ENCODE data around the gene MEOX1. TPM values are rescaled to one million over a fixed set of nuclear protein-coding genes. Genes with fewer than 3 reads are reported as not detected.

MEOX1 gene
- total and polyA plus RNA-seq, 2 of the 13 experiments (the other 11 are each of a cell fraction or from before 2014, with no cell fraction given) = not detected

DNA sequence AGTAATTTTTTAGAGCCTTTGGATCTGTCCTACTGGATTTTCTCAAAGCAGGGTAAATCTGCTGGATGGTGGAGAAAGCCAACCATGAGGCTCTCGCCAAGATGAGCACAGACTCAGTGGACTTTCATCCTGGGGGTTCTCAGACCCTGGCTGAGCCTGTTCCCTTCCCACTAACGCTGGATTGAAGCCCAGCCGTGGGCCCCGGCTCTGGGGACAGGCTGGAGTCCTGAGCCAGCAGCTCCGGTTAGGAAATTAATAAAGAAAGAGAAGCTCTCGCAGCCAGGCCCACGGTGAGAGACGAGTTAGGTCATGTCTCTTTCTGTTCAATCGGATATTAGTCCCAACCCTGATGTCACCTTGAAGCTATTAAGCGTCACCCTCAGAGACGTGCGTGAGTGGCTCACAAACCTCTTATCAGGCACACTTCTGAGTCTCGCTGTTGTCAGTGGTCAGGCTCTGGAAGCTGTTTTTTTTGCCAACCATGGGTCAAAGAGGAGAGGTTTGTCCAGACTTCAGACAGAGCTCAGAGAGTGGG, 27.1 kb downstream of the MEOX1 start (continued):
- no peak for TF ChIP-seq NFATC3 (CRISPR knock-in tag; IDR thresholded peaks at IDR 0.05)
- TF ChIP-seq, protein P1, sequence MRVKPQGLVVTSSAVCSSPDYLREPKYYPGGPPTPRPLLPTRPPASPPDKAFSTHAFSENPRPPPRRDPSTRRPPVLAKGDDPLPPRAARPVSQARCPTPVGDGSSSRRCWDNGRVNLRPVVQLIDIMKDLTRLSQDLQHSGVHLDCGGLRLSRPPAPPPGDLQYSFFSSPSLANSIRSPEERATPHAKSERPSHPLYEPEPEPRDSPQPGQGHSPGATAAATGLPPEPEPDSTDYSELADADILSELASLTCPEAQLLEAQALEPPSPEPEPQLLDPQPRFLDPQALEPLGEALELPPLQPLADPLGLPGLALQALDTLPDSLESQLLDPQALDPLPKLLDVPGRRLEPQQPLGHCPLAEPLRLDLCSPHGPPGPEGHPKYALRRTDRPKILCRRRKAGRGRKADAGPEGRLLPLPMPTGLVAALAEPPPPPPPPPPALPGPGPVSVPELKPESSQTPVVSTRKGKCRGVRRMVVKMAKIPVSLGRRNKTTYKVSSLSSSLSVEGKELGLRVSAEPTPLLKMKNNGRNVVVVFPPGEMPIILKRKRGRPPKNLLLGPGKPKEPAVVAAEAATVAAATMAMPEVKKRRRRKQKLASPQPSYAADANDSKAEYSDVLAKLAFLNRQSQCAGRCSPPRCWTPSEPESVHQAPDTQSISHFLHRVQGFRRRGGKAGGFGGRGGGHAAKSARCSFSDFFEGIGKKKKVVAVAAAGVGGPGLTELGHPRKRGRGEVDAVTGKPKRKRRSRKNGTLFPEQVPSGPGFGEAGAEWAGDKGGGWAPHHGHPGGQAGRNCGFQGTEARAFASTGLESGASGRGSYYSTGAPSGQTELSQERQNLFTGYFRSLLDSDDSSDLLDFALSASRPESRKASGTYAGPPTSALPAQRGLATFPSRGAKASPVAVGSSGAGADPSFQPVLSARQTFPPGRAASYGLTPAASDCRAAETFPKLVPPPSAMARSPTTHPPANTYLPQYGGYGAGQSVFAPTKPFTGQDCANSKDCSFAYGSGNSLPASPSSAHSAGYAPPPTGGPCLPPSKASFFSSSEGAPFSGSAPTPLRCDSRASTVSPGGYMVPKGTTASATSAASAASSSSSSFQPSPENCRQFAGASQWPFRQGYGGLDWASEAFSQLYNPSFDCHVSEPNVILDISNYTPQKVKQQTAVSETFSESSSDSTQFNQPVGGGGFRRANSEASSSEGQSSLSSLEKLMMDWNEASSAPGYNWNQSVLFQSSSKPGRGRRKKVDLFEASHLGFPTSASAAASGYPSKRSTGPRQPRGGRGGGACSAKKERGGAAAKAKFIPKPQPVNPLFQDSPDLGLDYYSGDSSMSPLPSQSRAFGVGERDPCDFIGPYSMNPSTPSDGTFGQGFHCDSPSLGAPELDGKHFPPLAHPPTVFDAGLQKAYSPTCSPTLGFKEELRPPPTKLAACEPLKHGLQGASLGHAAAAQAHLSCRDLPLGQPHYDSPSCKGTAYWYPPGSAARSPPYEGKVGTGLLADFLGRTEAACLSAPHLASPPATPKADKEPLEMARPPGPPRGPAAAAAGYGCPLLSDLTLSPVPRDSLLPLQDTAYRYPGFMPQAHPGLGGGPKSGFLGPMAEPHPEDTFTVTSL (CRISPR knock-in tag; IDR thresholded peaks at IDR 0.05; ENCODE audit: borderline replicate concordance) = no peak
- TF ChIP-seq HOXA9 (CRISPR knock-in tag; IDR thresholded peaks at IDR 0.05; ENCODE audit: borderline replicate concordance) = no peak
- TF ChIP-seq, protein P2, sequence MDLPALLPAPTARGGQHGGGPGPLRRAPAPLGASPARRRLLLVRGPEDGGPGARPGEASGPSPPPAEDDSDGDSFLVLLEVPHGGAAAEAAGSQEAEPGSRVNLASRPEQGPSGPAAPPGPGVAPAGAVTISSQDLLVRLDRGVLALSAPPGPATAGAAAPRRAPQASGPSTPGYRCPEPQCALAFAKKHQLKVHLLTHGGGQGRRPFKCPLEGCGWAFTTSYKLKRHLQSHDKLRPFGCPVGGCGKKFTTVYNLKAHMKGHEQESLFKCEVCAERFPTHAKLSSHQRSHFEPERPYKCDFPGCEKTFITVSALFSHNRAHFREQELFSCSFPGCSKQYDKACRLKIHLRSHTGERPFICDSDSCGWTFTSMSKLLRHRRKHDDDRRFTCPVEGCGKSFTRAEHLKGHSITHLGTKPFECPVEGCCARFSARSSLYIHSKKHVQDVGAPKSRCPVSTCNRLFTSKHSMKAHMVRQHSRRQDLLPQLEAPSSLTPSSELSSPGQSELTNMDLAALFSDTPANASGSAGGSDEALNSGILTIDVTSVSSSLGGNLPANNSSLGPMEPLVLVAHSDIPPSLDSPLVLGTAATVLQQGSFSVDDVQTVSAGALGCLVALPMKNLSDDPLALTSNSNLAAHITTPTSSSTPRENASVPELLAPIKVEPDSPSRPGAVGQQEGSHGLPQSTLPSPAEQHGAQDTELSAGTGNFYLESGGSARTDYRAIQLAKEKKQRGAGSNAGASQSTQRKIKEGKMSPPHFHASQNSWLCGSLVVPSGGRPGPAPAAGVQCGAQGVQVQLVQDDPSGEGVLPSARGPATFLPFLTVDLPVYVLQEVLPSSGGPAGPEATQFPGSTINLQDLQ (CRISPR knock-in tag; IDR thresholded peaks at IDR 0.05) = 0 out of 2 replicates have a peak, but pooled peaks have one; percentile 30
- TF ChIP-seq SALL1 (CRISPR knock-in tag; IDR thresholded peaks at IDR 0.05) = 0 out of 2 replicates have a peak, but pooled peaks have one; percentile 25
- no peak for TF ChIP-seq MLLT10 (CRISPR knock-in tag; IDR thresholded peaks at IDR 0.05)
- TF ChIP-seq, protein P3, sequence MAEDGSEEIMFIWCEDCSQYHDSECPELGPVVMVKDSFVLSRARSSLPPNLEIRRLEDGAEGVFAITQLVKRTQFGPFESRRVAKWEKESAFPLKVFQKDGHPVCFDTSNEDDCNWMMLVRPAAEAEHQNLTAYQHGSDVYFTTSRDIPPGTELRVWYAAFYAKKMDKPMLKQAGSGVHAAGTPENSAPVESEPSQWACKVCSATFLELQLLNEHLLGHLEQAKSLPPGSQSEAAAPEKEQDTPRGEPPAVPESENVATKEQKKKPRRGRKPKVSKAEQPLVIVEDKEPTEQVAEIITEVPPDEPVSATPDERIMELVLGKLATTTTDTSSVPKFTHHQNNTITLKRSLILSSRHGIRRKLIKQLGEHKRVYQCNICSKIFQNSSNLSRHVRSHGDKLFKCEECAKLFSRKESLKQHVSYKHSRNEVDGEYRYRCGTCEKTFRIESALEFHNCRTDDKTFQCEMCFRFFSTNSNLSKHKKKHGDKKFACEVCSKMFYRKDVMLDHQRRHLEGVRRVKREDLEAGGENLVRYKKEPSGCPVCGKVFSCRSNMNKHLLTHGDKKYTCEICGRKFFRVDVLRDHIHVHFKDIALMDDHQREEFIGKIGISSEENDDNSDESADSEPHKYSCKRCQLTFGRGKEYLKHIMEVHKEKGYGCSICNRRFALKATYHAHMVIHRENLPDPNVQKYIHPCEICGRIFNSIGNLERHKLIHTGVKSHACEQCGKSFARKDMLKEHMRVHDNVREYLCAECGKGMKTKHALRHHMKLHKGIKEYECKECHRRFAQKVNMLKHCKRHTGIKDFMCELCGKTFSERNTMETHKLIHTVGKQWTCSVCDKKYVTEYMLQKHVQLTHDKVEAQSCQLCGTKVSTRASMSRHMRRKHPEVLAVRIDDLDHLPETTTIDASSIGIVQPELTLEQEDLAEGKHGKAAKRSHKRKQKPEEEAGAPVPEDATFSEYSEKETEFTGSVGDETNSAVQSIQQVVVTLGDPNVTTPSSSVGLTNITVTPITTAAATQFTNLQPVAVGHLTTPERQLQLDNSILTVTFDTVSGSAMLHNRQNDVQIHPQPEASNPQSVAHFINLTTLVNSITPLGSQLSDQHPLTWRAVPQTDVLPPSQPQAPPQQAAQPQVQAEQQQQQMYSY (CRISPR knock-in tag; IDR thresholded peaks at IDR 0.05) = no peak
- no peak for TF ChIP-seq HDAC1 (CRISPR knock-in tag; IDR thresholded peaks at IDR 0.05)
- TF ChIP-seq, protein P4, sequence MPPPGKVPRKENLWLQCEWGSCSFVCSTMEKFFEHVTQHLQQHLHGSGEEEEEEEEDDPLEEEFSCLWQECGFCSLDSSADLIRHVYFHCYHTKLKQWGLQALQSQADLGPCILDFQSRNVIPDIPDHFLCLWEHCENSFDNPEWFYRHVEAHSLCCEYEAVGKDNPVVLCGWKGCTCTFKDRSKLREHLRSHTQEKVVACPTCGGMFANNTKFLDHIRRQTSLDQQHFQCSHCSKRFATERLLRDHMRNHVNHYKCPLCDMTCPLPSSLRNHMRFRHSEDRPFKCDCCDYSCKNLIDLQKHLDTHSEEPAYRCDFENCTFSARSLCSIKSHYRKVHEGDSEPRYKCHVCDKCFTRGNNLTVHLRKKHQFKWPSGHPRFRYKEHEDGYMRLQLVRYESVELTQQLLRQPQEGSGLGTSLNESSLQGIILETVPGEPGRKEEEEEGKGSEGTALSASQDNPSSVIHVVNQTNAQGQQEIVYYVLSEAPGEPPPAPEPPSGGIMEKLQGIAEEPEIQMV (CRISPR knock-in tag; IDR thresholded peaks at IDR 0.05; ENCODE audit: low read depth) = 0 out of 2 replicates have a peak, but pooled peaks have one; percentile 18
- TF ChIP-seq ZNF839 (CRISPR knock-in tag; IDR thresholded peaks at IDR 0.05; ENCODE audit: borderline replicate concordance) = no peak
- no peak for TF ChIP-seq ZNF225 (CRISPR knock-in tag; IDR thresholded peaks at IDR 0.05)
- TF ChIP-seq NFYB (CRISPR knock-in tag; IDR thresholded peaks at IDR 0.05) = 0 out of 2 replicates have a peak, but pooled peaks have one; percentile 18
- TF ChIP-seq SOX5 (CRISPR knock-in tag; IDR thresholded peaks at IDR 0.05; ENCODE audit: borderline replicate concordance) = no peak
- no peak for TF ChIP-seq ZNF749 (CRISPR knock-in tag; IDR thresholded peaks at IDR 0.05; ENCODE audit: borderline replicate concordance)
- TF ChIP-seq SIN3A (IDR thresholded peaks at IDR 0.05; ENCODE audit: borderline replicate concordance, low read depth, low read length) = no peak
